Activated CD8-positive, alpha-beta memory T cell treated with anti-CD3 and anti-CD28 coated beads for 1 hour (primary cell): ENCODE results near the gene RNF128.

Source experiments
- DNase-seq, 2 donors: peaks; one replicate each; pipeline ENCODE4 v3.0.0-alpha.2; 2020; ENCODE audit warnings: low read depth in 1 of 2; ENCODE audit errors: extremely low read depth in 1 of 2

The RNF128 gene

GRCh38 chrX:106726485-106727437 lies at the start of gene RNF128:
RNF128 (plus strand) TSS chrX:106726701; CDS start chrX:106726914, 213 bp downstream.
- DNase-seq: no peak

- DNase-seq: no peak
Measured at GRCh38 chrX:106680716-106681115, 45.8 kb upstream of the RNF128 start.

GRCh38 chrX:106684207-106684606 lies 42.3 kb upstream of the RNF128 start:
- DNase-seq: no peak

DNA sequence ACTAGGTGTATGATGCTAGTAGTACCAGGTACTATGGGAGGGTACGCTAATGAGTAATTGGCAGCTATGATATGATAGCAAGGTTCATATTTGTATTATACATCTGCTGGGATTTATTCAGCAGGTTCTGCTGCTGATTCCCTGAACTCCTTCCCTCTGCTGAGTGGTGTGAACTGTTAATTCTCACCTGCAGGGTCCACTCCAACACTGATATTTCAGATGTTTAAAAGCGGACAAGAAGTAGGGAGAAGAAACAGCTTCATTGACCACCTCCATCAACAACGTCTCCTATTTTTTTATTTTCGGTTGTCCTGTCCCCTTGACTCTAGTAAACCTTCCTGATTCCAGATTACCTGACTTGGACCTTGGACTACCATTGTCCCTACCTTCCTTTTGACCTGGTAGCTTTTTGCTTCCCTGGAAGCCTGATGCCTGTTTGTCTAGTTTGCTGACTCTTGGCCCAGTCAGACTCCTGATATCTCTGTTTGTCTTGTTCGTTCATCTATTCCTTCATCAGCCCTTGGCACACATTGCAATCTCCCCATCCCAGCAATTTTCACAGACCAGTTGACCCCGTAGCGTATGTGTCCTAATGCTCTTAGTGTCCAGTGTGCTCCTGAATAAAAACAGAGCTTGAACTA lies 34.0 kb upstream of the RNF128 start:
- DNase-seq: no peak

DNA sequence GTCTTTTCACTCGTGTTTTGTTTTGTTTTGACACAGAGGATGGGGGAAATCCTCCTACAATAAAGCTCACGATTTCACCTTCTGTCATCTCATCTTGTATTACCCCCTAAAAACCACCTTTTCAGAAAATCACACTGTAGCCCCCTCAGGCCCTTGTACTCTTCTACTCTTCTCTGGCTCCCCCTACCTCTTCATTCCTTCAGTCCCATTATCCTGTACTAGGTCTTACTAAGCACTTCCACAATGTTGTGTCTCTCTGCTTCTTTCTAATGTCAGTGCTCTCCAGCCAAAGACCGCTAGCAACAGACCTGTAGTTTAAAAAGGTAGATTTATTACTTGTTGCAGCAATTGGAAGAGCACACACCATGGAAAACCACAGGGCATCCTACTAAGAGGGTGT lies 30.0 kb upstream of the RNF128 start:
- no peak for DNase-seq

DNA sequence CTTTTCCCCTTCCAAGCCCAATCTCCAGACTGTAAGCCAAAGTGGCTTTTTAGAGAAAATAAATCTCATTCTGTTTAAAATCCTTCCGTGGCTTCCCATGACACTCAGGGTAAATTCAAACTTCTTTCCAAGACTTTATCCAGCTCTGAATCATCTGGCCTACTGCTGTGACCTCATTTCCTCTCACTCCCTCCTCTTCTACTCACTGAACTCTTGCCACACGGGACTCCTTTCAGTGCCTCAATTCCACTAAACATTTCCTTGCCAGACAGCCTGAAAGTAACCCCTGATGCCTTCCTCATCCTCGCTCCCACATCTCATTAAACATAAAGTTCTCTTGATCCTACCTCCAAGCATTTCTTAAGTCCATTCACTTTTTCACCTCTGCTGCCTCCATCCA lies 27.8 kb upstream of the RNF128 start:
- DNase-seq: no peak

DNA sequence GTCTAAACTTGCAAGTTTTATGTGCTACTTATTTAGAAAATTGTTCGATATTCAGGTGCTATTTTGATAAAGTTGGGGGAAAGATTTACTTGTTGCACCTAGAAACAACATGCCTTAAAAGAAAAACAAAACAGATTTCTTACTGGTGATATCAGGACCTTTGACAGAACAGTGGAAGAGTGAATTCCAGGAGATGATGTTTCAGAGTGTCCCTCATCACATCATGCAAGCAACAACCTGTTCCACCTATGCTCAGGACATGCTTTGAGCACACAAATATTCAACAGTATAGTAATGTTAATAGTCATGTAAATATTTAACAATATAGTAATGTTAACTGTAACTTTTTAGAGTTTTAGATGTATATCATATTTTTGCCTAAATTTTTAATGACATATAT lies 23.9 kb upstream of the RNF128 start:
- DNase-seq: no peak

DNA sequence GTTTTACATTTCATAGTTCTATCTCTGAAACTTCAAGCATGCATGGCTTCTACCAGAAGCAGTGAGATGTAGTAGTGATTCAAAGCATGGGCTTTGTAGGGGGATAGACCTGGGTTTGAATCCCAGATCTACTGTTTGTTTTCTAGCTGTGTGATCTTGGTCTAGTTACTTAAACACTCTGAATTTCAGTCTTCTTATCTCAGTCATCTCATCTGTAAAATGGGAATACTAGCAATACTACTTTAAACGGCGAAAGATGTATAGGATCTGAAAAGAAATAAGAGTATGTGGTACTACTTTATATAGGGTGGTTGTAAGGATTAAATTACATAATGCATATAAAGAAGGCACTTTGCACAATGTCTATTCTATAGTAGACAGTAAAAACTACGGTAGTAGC lies 20.0 kb upstream of the RNF128 start:
- no peak for DNase-seq

GRCh38 chrX:106707771-106708454 lies 18.6 kb upstream of the RNF128 start:
- no peak for DNase-seq

DNA sequence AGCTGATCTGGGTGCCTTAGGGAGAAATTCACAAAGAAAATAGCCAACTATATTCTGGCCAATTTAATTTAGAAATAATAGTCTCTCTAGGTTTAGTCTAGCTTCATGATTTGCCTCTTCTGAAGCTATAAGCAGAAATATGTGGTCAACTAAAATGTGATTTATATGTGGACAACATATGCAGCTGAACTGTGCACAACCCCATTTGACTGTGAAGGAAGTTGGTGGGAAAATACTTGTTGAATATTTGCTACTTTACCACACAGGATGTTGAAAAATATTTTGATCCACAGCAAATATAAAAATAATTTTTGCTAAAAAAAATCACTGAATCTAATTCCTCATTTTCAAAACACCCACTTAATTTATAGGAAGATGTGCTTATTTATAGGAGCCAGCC lies 15.7 kb upstream of the RNF128 start:
- DNase-seq: no peak

- no peak for DNase-seq
Measured at GRCh38 chrX:106711375-106711774, 15.1 kb upstream of the RNF128 start.

DNA sequence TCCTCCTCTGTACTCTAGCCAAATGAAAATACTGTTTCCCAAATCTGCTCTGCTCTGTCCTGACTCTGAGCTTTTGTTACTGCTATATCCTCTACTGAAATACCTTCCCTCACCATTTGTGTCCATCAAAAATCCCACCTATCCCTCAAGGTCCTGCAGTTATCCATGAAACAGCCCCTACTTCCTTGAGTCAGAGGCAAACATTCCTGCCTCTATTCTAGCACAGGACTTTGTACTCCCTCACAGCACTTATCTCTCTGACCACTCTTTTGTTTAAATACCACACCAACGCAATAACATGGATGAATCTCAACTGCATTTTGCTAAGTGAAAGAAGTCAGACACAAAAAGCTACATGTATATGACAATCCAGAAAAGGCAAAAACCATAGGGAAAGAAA lies 10.5 kb upstream of the RNF128 start:
- DNase-seq: no peak

- no peak for DNase-seq
Measured at GRCh38 chrX:106716463-106716862, 10.0 kb upstream of the RNF128 start.

GRCh38 chrX:106718709-106719108 lies 7.8 kb upstream of the RNF128 start:
- no peak for DNase-seq

GRCh38 chrX:106725931-106726330 lies 570 bp upstream of the RNF128 start:
- DNase-seq: no peak

- DNase-seq: no peak
Measured at GRCh38 chrX:106728337-106728736, 1.8 kb downstream of the RNF128 start.

GRCh38 chrX:106730401-106730800 lies 3.9 kb downstream of the RNF128 start:
- no peak for DNase-seq

- no peak for DNase-seq
Measured at GRCh38 chrX:106731590-106731989, 5.1 kb downstream of the RNF128 start.

DNA sequence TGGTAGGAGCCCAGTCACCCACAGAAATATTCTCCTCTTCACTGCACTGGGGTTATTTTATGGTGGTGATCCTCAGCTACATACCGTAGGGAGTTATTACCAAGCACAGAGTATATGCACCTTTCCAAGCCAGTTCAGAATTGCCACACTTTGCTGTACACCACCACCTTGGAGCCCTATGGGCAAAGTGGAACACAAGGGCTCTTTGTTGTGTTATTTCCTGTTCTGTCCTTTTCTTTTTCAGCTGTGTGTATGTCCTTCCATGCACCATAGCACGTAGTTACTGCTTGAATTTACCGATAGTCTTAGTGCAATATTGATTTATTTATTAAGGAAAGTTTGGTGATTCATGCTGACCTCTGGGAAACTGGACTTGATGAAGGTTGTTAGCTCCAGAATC lies 8.3 kb downstream of the RNF128 start:
- no peak for DNase-seq

GRCh38 chrX:106740193-106740780 lies 13.8 kb downstream of the RNF128 start:
- no peak for DNase-seq

- DNase-seq: no peak
Measured at GRCh38 chrX:106742193-106742592, 15.7 kb downstream of the RNF128 start.
